K562 (cell line): ENCODE measurements around the gene TDRD10. TPM values are rescaled to one million over a fixed set of nuclear protein-coding genes. Genes with fewer than 3 reads are reported as not detected.

Source experiments
- ATAC-seq: fragments of 200-7000 bp; cut with Tn5 transposase; 3 replicates; pipeline ENCODE4 v1.9.1; 2020; ENCODE audit warnings: moderate library complexity
- BruUV-seq: library from RNA; stranded (reverse); fragments of 400-500 nt; replicated peaks from 2 replicates; lab custom pipeline; 2021; lab: Mats Ljungman, UMichigan
- CTCF ChIA-PET: fragments of 300-600 bp; formaldehyde crosslinking; extraction: SDS; loops from one replicate; lab custom pipeline; 2021; ENCODE audit warnings: low intra/inter-chr PET ratio; lab: Yijun Ruan, JAX
- POLR2A ChIA-PET: fragments of 300-600, 350-650 bp; sonication (Branson Sonifier 250); formaldehyde crosslinking; extraction: SDS; loops from one replicate; lab custom pipeline; 2021; ENCODE audit warnings: antibody characterized with exemption, inconsistent platforms; lab: Yijun Ruan, JAX
- DNase-seq, 4 experiments: peaks; one replicate each; pipeline versions ENCODE4 v3.0.0 to v3.0.0-alpha.2; 2011 to 2018; ENCODE audit warnings: low spot score in 3 of 4, mixed read lengths in 3 of 4; ENCODE audit errors: extremely low read depth in 1 of 4
- FAIRE-seq: peaks from 2 replicates; lab custom pipeline; 2011; peaks lifted over from hg19 to GRCh38; lab: Jason Lieb, UNC
- H2AFZ ChIP-seq: 2 replicates; pipeline ENCODE4 v1.6.0; 2011; ENCODE audit warnings: low read depth, low read length, control low read depth, inconsistent platforms
- H3K27ac ChIP-seq: fragments of 200-600 bp; 3 replicates; pipeline ENCODE4 v1.8.0; 2011; ENCODE audit warnings: low read depth, mild to moderate bottlenecking, control low read depth, inconsistent platforms, low read length, moderate library complexity, mixed read lengths; ENCODE audit errors: extremely low read depth
- H3K27me3 ChIP-seq, 2 experiments: fragments of 300-600 bp in 1 of 2; 2 replicates in 1 of 2; 3 replicates in 1 of 2; pipeline versions ENCODE4 v1.6.0 to v1.8.0; 2011; ENCODE audit warnings: inconsistent platforms in 2 of 2, low read length in 2 of 2, mild to moderate bottlenecking in 1 of 2, mixed read lengths in 1 of 2, moderate library complexity in 1 of 2; ENCODE audit not compliant: control insufficient read depth in 2 of 2, insufficient read depth in 2 of 2
- H3K36me3 ChIP-seq: fragments of 300-600 bp; 3 replicates; pipeline ENCODE4 v1.8.0; 2011; ENCODE audit warnings: mild to moderate bottlenecking, low read length, inconsistent platforms; ENCODE audit not compliant: control insufficient read depth, insufficient read depth
- H3K4me1 ChIP-seq, 2 experiments: fragments of 200-600 bp in 1 of 2; replicated peaks in 1 of 2; 2 replicates in 1 of 2; 3 replicates in 1 of 2; pipeline versions ENCODE4 v1.5.1 to v1.8.0; 2011; ENCODE audit warnings: inconsistent platforms in 2 of 2, low read length in 2 of 2, mild to moderate bottlenecking in 1 of 2, mixed read lengths in 1 of 2, moderate library complexity in 1 of 2; ENCODE audit not compliant: control insufficient read depth in 2 of 2, insufficient read depth in 2 of 2
- H3K4me2 ChIP-seq: 2 replicates; pipeline ENCODE4 v1.6.1; 2011; ENCODE audit warnings: low read length, control low read depth, inconsistent platforms, mixed read lengths; ENCODE audit not compliant: insufficient read depth
- H3K4me3 ChIP-seq: fragments of 200-600 bp; sonication (generic), shearing (Covaris generic); 2 replicates; pipeline ENCODE4 v1.5.1; 2016; ENCODE audit warnings: control low read depth, inconsistent platforms
- H3K79me2 ChIP-seq: fragments of 200-600 bp; 3 replicates; pipeline ENCODE4 v1.8.0; 2011; ENCODE audit warnings: low read length, inconsistent platforms; ENCODE audit not compliant: control insufficient read depth, insufficient read depth
- H3K9ac ChIP-seq, 2 experiments: 2 replicates each; pipeline versions ENCODE4 v1.6.0 to v1.6.1; 2011; ENCODE audit warnings: low read depth in 2 of 2, low read length in 2 of 2, control low read depth in 1 of 2, inconsistent platforms in 1 of 2, mild to moderate bottlenecking in 1 of 2, mixed read lengths in 1 of 2; ENCODE audit not compliant: insufficient read depth in 1 of 2
- H3K9me1 ChIP-seq: one replicate; pipeline ENCODE4 v1.6.0; 2011; ENCODE audit warnings: inconsistent platforms, mild to moderate bottlenecking, low read length, moderate library complexity; ENCODE audit not compliant: control insufficient read depth, insufficient read depth
- H3K9me3 ChIP-seq: replicated peaks from 2 replicates; pipeline ENCODE4 v1.5.1; 2011; ENCODE audit warnings: low read depth, low read length, inconsistent platforms; ENCODE audit not compliant: control insufficient read depth, insufficient read depth
- H4K20me1 ChIP-seq: replicated peaks from 2 replicates; pipeline ENCODE4 v1.6.1; 2011; ENCODE audit warnings: low read length, inconsistent platforms, mixed read lengths; ENCODE audit not compliant: control insufficient read depth, insufficient read depth
- ATF1 ChIP-seq, 2 experiments: fragments of 450-650 bp in 1 of 2; IDR thresholded peaks; 2 replicates each; pipeline ENCODE4 v1.6.1; 2016; ENCODE audit warnings: missing compliant biosample characterization in 1 of 2, missing genetic modification characterization in 1 of 2
- C11orf30 ChIP-seq: fragments of 450-650 bp; IDR thresholded peaks from 2 replicates; pipeline ENCODE4 v1.6.1; 2016; ENCODE audit warnings: low read depth, mild to moderate bottlenecking
- COPS2 ChIP-seq: fragments of 450-650 bp; conservative IDR thresholded peaks from 2 replicates; pipeline ENCODE4 v1.6.1; 2016; ENCODE audit warnings: mild to moderate bottlenecking, moderate library complexity
- CREB1 ChIP-seq, 2 experiments: sonication (generic) in 1 of 2; formaldehyde crosslinking in 1 of 2; IDR thresholded peaks; 2 replicates each; pipeline versions ENCODE4 v1.6.1 to v1.8.0; 2012 to 2022; ENCODE audit warnings: inconsistent platforms in 1 of 2, mild to moderate bottlenecking in 1 of 2, missing genetic modification reagents in 1 of 2, moderate library complexity in 1 of 2
- CREBBP ChIP-seq: IDR thresholded peaks from one replicate; pipeline ENCODE4 v1.6.1; 2012; ENCODE audit warnings: low read depth, mild to moderate bottlenecking, control low read depth, inconsistent platforms, low read length
- DLX4 ChIP-seq: fragments of 250-450 bp; sonication (Bioruptor Pico); IDR thresholded peaks from 2 replicates; pipeline ENCODE4 v1.6.1; 2021; ENCODE audit warnings: mild to moderate bottlenecking
- EP400 ChIP-seq: fragments of 450-650 bp; IDR thresholded peaks from 2 replicates; pipeline ENCODE4 v1.6.1; 2017; ENCODE audit warnings: antibody characterized with exemption, mild to moderate bottlenecking, moderate library complexity
- ESRRA ChIP-seq: fragments of 450-650 bp; IDR thresholded peaks from 2 replicates; pipeline ENCODE4 v1.6.1; 2014; ENCODE audit warnings: low read depth, mild to moderate bottlenecking, moderate library complexity, borderline replicate concordance
- KAT2B ChIP-seq: IDR thresholded peaks from one replicate; pipeline ENCODE4 v1.6.1; 2012; ENCODE audit warnings: low read depth, mild to moderate bottlenecking, control low read depth, inconsistent platforms, low read length, moderate library complexity
- MAFF ChIP-seq: IDR thresholded peaks from 2 replicates; pipeline ENCODE4 v1.6.1; 2012; ENCODE audit warnings: low read length, improper control_type of control experiment
- MAFG ChIP-seq: fragments of 450-650 bp; conservative IDR thresholded peaks from 2 replicates; pipeline ENCODE4 v1.6.1; 2016; ENCODE audit warnings: missing genetic modification characterization, missing compliant biosample characterization
- MAFK ChIP-seq: IDR thresholded peaks from 2 replicates; pipeline ENCODE4 v1.6.1; 2011; ENCODE audit warnings: low read length, improper control_type of control experiment
- NELFE ChIP-seq: IDR thresholded peaks from 2 replicates; pipeline ENCODE4 v1.6.1; 2011; ENCODE audit warnings: mild to moderate bottlenecking; ENCODE audit not compliant: insufficient read depth, insufficient read length
- NFE2 ChIP-seq: IDR thresholded peaks from 2 replicates; pipeline ENCODE4 v1.6.1; 2014; ENCODE audit warnings: antibody characterized with exemption, low read depth
- PRMT5 ChIP-seq: sonication (generic); formaldehyde crosslinking; IDR thresholded peaks from 2 replicates; pipeline ENCODE4 v1.5.0; 2020; ENCODE audit warnings: missing genetic modification reagents
- RBBP5 ChIP-seq: fragments of 200-600 bp; sonication (generic); IDR thresholded peaks from 2 replicates; pipeline ENCODE4 v1.6.1; 2012; ENCODE audit warnings: borderline replicate concordance, mild to moderate bottlenecking, low read length, control low read depth, inconsistent platforms; ENCODE audit not compliant: insufficient read depth, poor library complexity, severe bottlenecking
- ZBTB8A ChIP-seq: fragments of 450-650 bp; IDR thresholded peaks from 2 replicates; pipeline ENCODE4 v1.6.1; 2018; ENCODE audit warnings: mild to moderate bottlenecking, moderate library complexity; ENCODE audit not compliant: partially characterized antibody
- ZNF134 ChIP-seq: fragments of 250-450 bp; sonication (Bioruptor Pico); conservative IDR thresholded peaks from 2 replicates; pipeline ENCODE4 v1.4.0; 2020
- ZNF282 ChIP-seq: sonication (generic); formaldehyde crosslinking; IDR thresholded peaks from 2 replicates; pipeline ENCODE4 v1.8.1; 2023; ENCODE audit warnings: missing genetic modification reagents
- ZNF316 ChIP-seq: fragments of 450-650 bp; IDR thresholded peaks from 2 replicates; pipeline ENCODE4 v1.6.1; 2016
- ZNF41 ChIP-seq: fragments of 250-450 bp; sonication (Bioruptor Pico); conservative IDR thresholded peaks from 2 replicates; pipeline ENCODE4 v1.4.0; 2020; ENCODE audit warnings: mild to moderate bottlenecking
- ZZZ3 ChIP-seq: fragments of 450-650 bp; IDR thresholded peaks from 2 replicates; pipeline ENCODE4 v1.6.1; 2016; ENCODE audit warnings: antibody characterized with exemption, mild to moderate bottlenecking, moderate library complexity
- WGBS: fragments of 100-300 bp; shearing (Covaris generic); methylation state at CpG from one replicate; pipeline ENCODE4 v1.1.6; 2016; ENCODE audit warnings: low coverage, mixed read lengths; ENCODE audit not compliant: insufficient coverage; ENCODE audit errors: missing lambda C conversion rate; 5-methylcytosine and 5-hydroxymethylcytosine counted together
- in situ Hi-C: fragments of 300-500 bp; cut with MboI; formaldehyde crosslinking; loops from 4 replicates; pipeline ENCODE4 v1.15.0; 2018; ENCODE audit warnings: inconsistent platforms, mixed read lengths
- intact Hi-C: fragments of 100-400 bp; cut with micrococcal nuclease; formaldehyde crosslinking; loops from 2 replicates; pipeline ENCODE4 v1.14.2; 2022
- polyA plus RNA-seq, 8 experiments: library from polyadenylated mRNA; depleted of rRNA in 4 of 8; stranded (reverse) in 5 of 8; unstranded in 3 of 8; fragments of >200 nt; fragmentation: Nextera tagmentation in 2 of 8; fragmentation: Illumina TruSeq in 1 of 8; extraction: Ambion mirVana in 2 of 8; extraction: Trizol in 1 of 8; gene quantifications; 2 replicates each; pipeline versions ENCODE4 v1.2.1 to v1.2.3, GENCODE V29; 2011 to 2014; ENCODE audit warnings: inconsistent platforms in 1 of 8, missing spikeins in 1 of 8
- total RNA-seq, 7 experiments: library from RNA; depleted of rRNA in 6 of 7; stranded (reverse); fragments of >200 nt in 6 of 7; fragmentation: Illumina TruSeq in 2 of 7; extraction: Trizol in 2 of 7; gene quantifications; 2 replicates each; pipeline versions ENCODE4 v1.2.1 to v1.2.3, GENCODE V29; 2011 to 2021; ENCODE audit warnings: low replicate concordance in 1 of 7

Gene TDRD10
- total and polyA plus RNA-seq, 9 of the 15 experiments (the other 6 are each of a cell fraction or from before 2014, with no cell fraction given): not detected

GRCh38 chr1:154466206-154466605 lies 35.8 kb upstream of the TDRD10 start:
- peak overlapping the region in 1 of 2 experiments; percentile 67; a peak in 1 of 4 replicates for H3K9ac ChIP-seq
- H3K4me3 ChIP-seq: no peak overlapping the region
- no peak overlapping the region for H3K4me2 ChIP-seq
- H3K9me3 ChIP-seq: no peaks in the 10 kb centered on the region
- H2AFZ ChIP-seq: peak overlapping the region; percentile 61
- no peaks in the 10 kb centered on the region for H3K36me3 ChIP-seq
- ChIA-PET POLR2A (interaction anchor here (0.9 kb wide), 1 partner anchor 74 kb away, joined by 4 read pairs; no protein-coding TSS in a partner anchor), CTCF (interaction anchor here (1.3 to 1.7 kb wide), 2 partner anchors 61 to 118 kb away, joined by 4 to 6 read pairs; partner anchors contain the start of gene IL6R)
- peaks cover 7 to 18% of the 10 kb centered on the region in 2 experiments for H3K4me1 ChIP-seq
- no TSS peak for BruUV-seq
- no peak overlapping the region for H3K27ac ChIP-seq
- intact Hi-C loops (loop anchor here (2.0 to 10.0 kb wide), 4 partner anchors 59 to 271 kb away; partner anchors contain the start of genes HAX1, IL6R and TPM3), in situ Hi-C loops (no loop called here)
- DNase-seq (no peak), ATAC-seq (no peak), FAIRE-seq (no peak)
- 39% methylated on average over 3 of the region's 3 CpGs for WGBS
- H3K27me3 ChIP-seq: peaks cover 0 to 7% of the 10 kb centered on the region in 2 experiments; a peak in 2 of 5 replicates
- H4K20me1 ChIP-seq: no peaks in the 10 kb centered on the region
- TF ChIP-seq EP400 (no peak), MAFG (tag) (peak; percentile 96), NFE2 (peak; percentile 25; the same call in 1 of the 2 replicates), RBBP5 (no peak), CREB1 (IDR thresholded peaks at IDR 0.05) (no peak), CREB1 (CRISPR knock-in tag; IDR thresholded peaks at IDR 0.05) (no peak), ZZZ3 (no peak), NELFE (no peak), DLX4 (CRISPR knock-in tag) (no peak), ATF1 (CRISPR knock-in tag; IDR thresholded peaks at IDR 0.05) (no peak), ATF1 (tag; IDR thresholded peaks at IDR 0.05) (no peak), ZNF41 (CRISPR knock-in tag) (no peak), ESRRA (no peak), ZBTB8A (no peak), MAFK (peak; percentile 96), KAT2B (no peak), MAFF (peak; percentile 96), ZNF316 (peak; percentile 99), COPS2 (no peak), CREBBP (no peak), ZNF134 (CRISPR knock-in tag) (no peak), PRMT5 (CRISPR knock-in tag) (no peak), ZNF282 (CRISPR knock-in tag) (no peak), C11orf30 (peak; percentile 97)
- no peaks in the 10 kb centered on the region for H3K9me1 ChIP-seq
- H3K79me2 ChIP-seq: no peaks in the 10 kb centered on the region
